ENCODE measurements around the gene PPP1R37.

Gene PPP1R37

GRCh38 chr19:45145270-45146189, 52.6 kb downstream of the PPP1R37 start:
- H2AFZ ChIP-seq (ENCODE audit: low read length): no peak overlapping the region
- DNase-seq (ENCODE audit: low spot score): no peak
- no peak overlapping the region for H4K8ac ChIP-seq (ENCODE audit: low read depth, low read length)
- no peak overlapping the region for H3K14ac ChIP-seq (ENCODE audit: low read length)
- H3K79me1 ChIP-seq (ENCODE audit: low read depth, low read length): peaks cover 16% of the 10 kb centered on the region
- no peak overlapping the region for H3K4me3 ChIP-seq (ENCODE audit: low read length in 2 of 2)
- H3K4ac ChIP-seq (ENCODE audit: low read length): no peak overlapping the region
- H3K23ac ChIP-seq (ENCODE audit: low read depth, low read length, poor library complexity): no peak overlapping the region
- peaks cover 0 to 2% (median 0%) of the 10 kb centered on the region in 3 experiments for H3K27me3 ChIP-seq (ENCODE audit: control insufficient read depth in 3 of 3, insufficient read depth in 3 of 3, low read depth in 1 of 3, low read length in 3 of 3)
- H2BK15ac ChIP-seq (ENCODE audit: low read length): no peak overlapping the region
- H3K9me3 ChIP-seq (replicated peaks in 1 of 2; ENCODE audit: control insufficient read depth in 2 of 2, insufficient read depth in 1 of 2, low read depth in 1 of 2, low read length in 2 of 2): peaks cover 0 to 2% of the 10 kb centered on the region in 2 donors
- H4K91ac ChIP-seq (ENCODE audit: low read depth, low read length, poor library complexity): no peak overlapping the region
- H3K4me1 ChIP-seq (ENCODE audit: control insufficient read depth in 2 of 2, insufficient read depth in 1 of 2, low read depth in 1 of 2, low read length in 2 of 2): no peaks in the 10 kb centered on the region
- no peak overlapping the region for H3K9ac ChIP-seq (ENCODE audit: low read depth, low read length, poor library complexity)
- no peak overlapping the region for H3K4me2 ChIP-seq (ENCODE audit: insufficient read depth, low read length, poor library complexity, severe bottlenecking)
- H3K36me3 ChIP-seq (replicated peaks in 1 of 2; ENCODE audit: control insufficient read depth in 2 of 2, insufficient read depth in 2 of 2, low read length in 2 of 2): peaks cover 26 to 70% of the 10 kb centered on the region in 2 donors
- no CpG with 5 or more reads among the region's 54 CpGs for WGBS, 2 donors (ENCODE audit: extremely low coverage in 2 of 2, insufficient read length in 2 of 2, insufficient replicate concordance in 1 of 2)
- no peak overlapping the region for H2AK5ac ChIP-seq (ENCODE audit: low read depth, low read length)
- H3K18ac ChIP-seq (ENCODE audit: low read length): no peak overlapping the region
- no peak overlapping the region for H2BK5ac ChIP-seq (ENCODE audit: low read length)
- H2BK12ac ChIP-seq (ENCODE audit: low read length): no peak overlapping the region
- no peak overlapping the region for H3K27ac ChIP-seq (replicated peaks; ENCODE audit: low read length)
- no peak overlapping the region for H2BK120ac ChIP-seq (ENCODE audit: low read depth, low read length)

GRCh38 chr19:45146251-45146650, 53.3 kb downstream of the PPP1R37 start:
- DNase-seq (ENCODE audit: low spot score): no peak
- H3K27ac ChIP-seq (replicated peaks; ENCODE audit: low read length): no peak overlapping the region
- no peak overlapping the region for H3K4me2 ChIP-seq (ENCODE audit: insufficient read depth, low read length, poor library complexity, severe bottlenecking)

GRCh38 chr19:45146741-45147205, 53.8 kb downstream of the PPP1R37 start:
- Histone ChIP-seq H3K27ac (replicated peaks; ENCODE audit: low read length) (no peak overlapping the region), H3K27me3 (ENCODE audit: control insufficient read depth in 3 of 3, insufficient read depth in 3 of 3, low read depth in 1 of 3, low read length in 3 of 3) (peaks cover 0 to 8% (median 0%) of the 10 kb centered on the region in 3 experiments), H4K91ac (ENCODE audit: low read depth, low read length, poor library complexity) (no peak overlapping the region), H2BK5ac (ENCODE audit: low read length) (no peak overlapping the region), H3K4me3 (ENCODE audit: low read length in 2 of 2) (no peak overlapping the region), H3K4ac (ENCODE audit: low read length) (no peak overlapping the region), H2AFZ (ENCODE audit: low read length) (no peak overlapping the region), H3K9me3 (replicated peaks in 1 of 2; ENCODE audit: control insufficient read depth in 2 of 2, insufficient read depth in 1 of 2, low read depth in 1 of 2, low read length in 2 of 2) (peaks cover 0 to 2% of the 10 kb centered on the region in 2 donors), H2BK15ac (ENCODE audit: low read length) (no peak overlapping the region), H2AK5ac (ENCODE audit: low read depth, low read length) (no peak overlapping the region), H3K4me2 (ENCODE audit: insufficient read depth, low read length, poor library complexity, severe bottlenecking) (no peak overlapping the region), H3K4me1 (ENCODE audit: control insufficient read depth in 2 of 2, insufficient read depth in 1 of 2, low read depth in 1 of 2, low read length in 2 of 2) (no peaks in the 10 kb centered on the region), H3K23ac (ENCODE audit: low read depth, low read length, poor library complexity) (no peak overlapping the region), H3K14ac (ENCODE audit: low read length) (no peak overlapping the region), H3K36me3 (replicated peaks in 1 of 2; ENCODE audit: control insufficient read depth in 2 of 2, insufficient read depth in 2 of 2, low read length in 2 of 2) (peaks cover 18 to 64% of the 10 kb centered on the region in 2 donors), H3K79me1 (ENCODE audit: low read depth, low read length) (peaks cover 14% of the 10 kb centered on the region), H2BK12ac (ENCODE audit: low read length) (no peak overlapping the region), H2BK120ac (ENCODE audit: low read depth, low read length) (no peak overlapping the region), H3K9ac (ENCODE audit: low read depth, low read length, poor library complexity) (no peak overlapping the region), H3K18ac (ENCODE audit: low read length) (no peak overlapping the region), H4K8ac (ENCODE audit: low read depth, low read length) (no peak overlapping the region)
- no CpG with 5 or more reads among the region's 18 CpGs for WGBS, 2 donors (ENCODE audit: extremely low coverage in 2 of 2, insufficient read length in 2 of 2, insufficient replicate concordance in 1 of 2)
- no peak for DNase-seq (ENCODE audit: low spot score)

More at GRCh38 chr19:45146251-45146650, 53.3 kb downstream of the PPP1R37 start:
- Histone ChIP-seq H4K91ac (ENCODE audit: low read depth, low read length, poor library complexity) (no peak overlapping the region), H3K36me3 (replicated peaks in 1 of 2; ENCODE audit: control insufficient read depth in 2 of 2, insufficient read depth in 2 of 2, low read length in 2 of 2) (peaks cover 23 to 70% of the 10 kb centered on the region in 2 donors), H3K79me1 (ENCODE audit: low read depth, low read length) (peaks cover 14% of the 10 kb centered on the region), H3K9ac (ENCODE audit: low read depth, low read length, poor library complexity) (no peak overlapping the region), H3K27me3 (ENCODE audit: control insufficient read depth in 3 of 3, insufficient read depth in 3 of 3, low read depth in 1 of 3, low read length in 3 of 3) (peaks cover 0 to 3% (median 0%) of the 10 kb centered on the region in 3 experiments), H3K18ac (ENCODE audit: low read length) (no peak overlapping the region), H4K8ac (ENCODE audit: low read depth, low read length) (no peak overlapping the region), H2BK12ac (ENCODE audit: low read length) (no peak overlapping the region), H2BK5ac (ENCODE audit: low read length) (peak overlapping the region; percentile 24), H3K4me3 (ENCODE audit: low read length in 2 of 2) (no peak overlapping the region), H3K4ac (ENCODE audit: low read length) (no peak overlapping the region), H2BK120ac (ENCODE audit: low read depth, low read length) (no peak overlapping the region), H3K4me1 (ENCODE audit: control insufficient read depth in 2 of 2, insufficient read depth in 1 of 2, low read depth in 1 of 2, low read length in 2 of 2) (no peaks in the 10 kb centered on the region), H3K23ac (ENCODE audit: low read depth, low read length, poor library complexity) (no peak overlapping the region), H2AFZ (ENCODE audit: low read length) (no peak overlapping the region), H3K14ac (ENCODE audit: low read length) (no peak overlapping the region), H2AK5ac (ENCODE audit: low read depth, low read length) (no peak overlapping the region), H2BK15ac (ENCODE audit: low read length) (no peak overlapping the region), H3K9me3 (replicated peaks in 1 of 2; ENCODE audit: control insufficient read depth in 2 of 2, insufficient read depth in 1 of 2, low read depth in 1 of 2, low read length in 2 of 2) (peaks cover 0 to 2% of the 10 kb centered on the region in 2 donors)
- WGBS, 2 donors (ENCODE audit: extremely low coverage in 2 of 2, insufficient read length in 2 of 2, insufficient replicate concordance in 1 of 2): no CpG with 5 or more reads among the region's 13 CpGs
